T47D (cell line): ENCODE data around the gene TMEM126A.
"Not testable (repeated sequence)": the region's sequence is repeated elsewhere in the genome, so short reads cannot be mapped to it uniquely, and the experiment has no call there.

ENCODE experiments used
- DNase-seq, 2 experiments: peaks; one replicate each; pipeline versions ENCODE4 v3.0.0 to v3.0.0-alpha.2; 2011 to 2012; ENCODE audit warnings: low read depth in 1 of 2, low spot score in 1 of 2
- JUND ChIP-seq: IDR thresholded peaks from 2 replicates; pipeline ENCODE4 v1.6.1; 2012; ENCODE audit warnings: low read depth
- in situ Hi-C: cut with HindIII; loops from 2 replicates; pipeline ENCODE4 v1.10.0; 2016; ENCODE audit warnings: low sequenced_read_pairs, low pct_unique_long_range_greater_than_20kb

Gene TMEM126A

DNA sequence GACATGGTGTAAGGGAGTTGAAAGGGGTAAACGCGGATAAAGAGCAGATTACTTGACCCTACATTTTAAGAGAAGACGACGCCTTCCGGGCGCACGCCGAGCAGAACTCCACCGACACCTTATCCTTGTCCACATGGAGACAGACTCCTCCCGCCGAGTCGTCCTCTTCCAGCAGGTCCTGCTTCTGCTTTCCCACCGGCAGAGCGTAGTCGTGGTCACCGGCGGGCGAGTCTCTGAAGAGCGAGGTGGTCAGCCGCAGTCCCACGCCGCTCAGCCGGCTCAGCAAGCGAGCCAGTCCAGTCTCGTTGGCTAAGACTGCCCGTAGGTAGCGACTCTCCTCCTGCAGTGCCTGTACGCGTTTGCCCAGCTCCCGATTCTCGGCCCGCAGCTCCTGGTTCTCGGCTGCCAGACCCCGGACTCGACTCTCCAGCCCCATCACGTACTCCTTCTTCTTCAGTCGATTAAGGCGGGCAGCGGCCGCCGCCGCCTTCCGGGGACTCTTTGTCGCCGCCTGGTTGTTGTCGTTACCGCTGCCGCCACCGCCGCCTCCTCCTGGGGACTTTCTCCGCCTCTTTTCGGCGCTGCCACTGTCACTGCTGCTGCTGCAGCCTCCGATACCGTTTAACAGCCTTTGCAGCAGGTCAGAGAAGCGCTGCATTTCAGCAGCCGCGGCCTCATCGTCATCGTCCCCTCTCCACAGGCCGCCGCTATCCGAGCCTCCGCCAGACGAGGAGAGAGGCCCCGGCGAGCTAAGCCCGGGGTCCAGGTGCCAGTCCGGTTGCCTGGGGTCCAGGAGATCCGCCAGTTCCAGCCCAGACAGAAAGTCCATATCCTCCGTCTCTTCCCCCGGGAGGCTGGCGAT, 16.2 kb downstream of the TMEM126A start:
- TF ChIP-seq JUND, result no peak
- DNase-seq, result peak; percentile 81 to 84
- in situ Hi-C loops, result no loop called here

DNA sequence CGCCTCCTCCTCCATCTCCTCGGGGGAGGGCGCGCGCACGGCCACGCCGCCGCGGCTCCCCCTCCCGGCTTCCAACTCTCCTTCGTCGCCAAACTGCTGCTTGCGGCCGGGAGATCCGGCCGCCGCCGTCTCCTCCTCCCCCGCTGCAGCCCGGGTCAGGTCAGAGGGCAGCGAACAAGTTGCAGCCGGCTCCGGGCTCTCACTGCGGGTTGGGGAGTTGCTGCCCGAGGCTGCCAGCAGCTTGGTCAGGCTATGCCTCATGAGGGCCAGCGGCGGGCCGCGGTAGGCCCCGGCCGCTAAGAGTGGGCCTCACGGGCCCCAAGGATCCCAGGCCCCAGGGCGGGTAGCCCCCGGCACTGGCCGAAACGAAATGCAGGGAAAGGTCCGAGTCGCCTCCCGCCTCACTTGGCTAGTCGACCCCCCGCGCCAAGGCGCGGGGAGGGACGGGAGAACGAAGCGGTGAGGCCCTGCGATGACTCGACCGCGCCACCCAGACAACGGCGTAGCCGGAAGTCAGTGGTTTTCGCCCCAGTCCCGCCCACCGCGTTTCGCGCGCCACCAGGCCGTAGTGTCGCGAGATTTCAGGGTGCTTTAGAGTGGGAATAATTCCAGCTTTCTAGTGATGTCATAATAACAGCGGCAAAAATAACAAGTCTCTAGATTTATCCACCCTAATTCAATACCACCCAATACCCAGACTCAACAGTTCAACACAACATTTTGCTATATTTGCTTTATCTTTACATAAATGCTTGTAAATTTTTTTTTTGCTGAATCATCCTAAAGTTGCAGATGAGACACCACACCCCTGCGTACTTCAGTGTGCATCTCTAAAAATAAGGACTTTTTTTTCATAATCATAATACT, 17.1 kb downstream of the TMEM126A start, which contains the start of gene CREBZF:
TSS of gene CREBZF (minus strand) at position 515 of the 867 bp plus-strand sequence. CDS start at position 261, 254 bp downstream.
- no peak for TF ChIP-seq JUND
- DNase-seq, result peak; percentile 95 to 97
- in situ Hi-C loops, result no loop called here

DNA sequence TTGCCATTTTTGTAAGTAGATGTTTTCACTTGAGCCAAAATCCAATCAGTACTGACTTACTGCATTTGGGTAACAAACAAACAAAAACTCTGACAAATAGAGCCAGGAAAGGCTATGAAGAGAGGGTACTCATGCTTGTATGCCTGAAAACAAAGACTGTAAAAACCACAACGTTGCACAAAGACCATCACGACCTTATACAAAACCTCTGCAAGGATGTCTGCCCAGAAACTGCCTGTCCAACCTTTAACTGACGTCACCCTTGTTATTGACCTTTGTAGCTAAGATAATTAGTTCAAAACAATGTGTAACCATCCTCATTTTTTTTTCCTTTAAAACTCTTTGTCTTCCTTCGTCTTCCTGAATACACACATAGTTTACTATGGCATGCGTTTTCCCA, 18.0 kb downstream of the TMEM126A start:
- in situ Hi-C loops, result no loop called here
- DNase-seq, result no peak

DNA sequence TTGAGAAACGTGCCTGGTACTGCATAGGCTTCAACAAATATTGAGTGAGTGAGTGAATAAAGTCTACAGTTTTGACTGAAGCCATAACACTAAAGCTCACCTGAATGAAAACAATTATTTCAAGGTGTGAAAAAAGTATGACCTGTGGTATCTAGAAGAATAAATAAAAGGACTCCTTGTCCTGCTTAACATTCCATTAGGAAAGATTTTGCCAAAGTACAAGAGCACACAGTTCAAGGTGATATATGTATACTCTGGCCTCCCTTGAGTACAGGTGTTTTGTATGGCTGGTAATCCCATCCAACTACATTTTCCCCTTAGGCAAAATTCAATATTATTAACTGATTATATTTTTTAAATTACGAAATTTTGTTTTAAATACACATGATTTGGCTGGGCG, 18.9 kb downstream of the TMEM126A start:
- in situ Hi-C loops, result no loop called here

More for the DNA sequence above, 18.0 kb downstream of the TMEM126A start:
- TF ChIP-seq JUND, result no peak

DNA sequence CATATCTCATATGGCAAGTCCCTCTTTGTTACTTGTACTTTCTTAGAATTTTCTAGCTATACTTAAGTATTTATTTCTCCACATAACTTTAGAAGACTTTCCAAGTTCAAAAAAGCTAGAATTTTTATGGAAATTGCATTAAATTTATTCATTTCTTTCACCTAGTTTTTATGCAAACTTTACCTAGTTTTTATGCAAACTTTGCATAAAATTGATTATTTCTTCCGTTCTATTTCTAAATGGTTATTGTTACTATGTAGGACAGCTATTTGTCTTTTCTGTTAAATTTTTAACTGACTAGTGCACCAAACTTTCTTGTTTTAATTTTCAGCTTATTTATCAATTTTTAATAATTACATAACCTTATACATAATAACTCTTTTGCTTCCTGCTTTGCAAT, 20.4 kb downstream of the TMEM126A start:
- DNase-seq, result no peak
- in situ Hi-C loops, result no loop called here
- TF ChIP-seq JUND, result no peak

More for the DNA sequence above, 18.9 kb downstream of the TMEM126A start:
- no peak for DNase-seq
- no peak for TF ChIP-seq JUND

DNA sequence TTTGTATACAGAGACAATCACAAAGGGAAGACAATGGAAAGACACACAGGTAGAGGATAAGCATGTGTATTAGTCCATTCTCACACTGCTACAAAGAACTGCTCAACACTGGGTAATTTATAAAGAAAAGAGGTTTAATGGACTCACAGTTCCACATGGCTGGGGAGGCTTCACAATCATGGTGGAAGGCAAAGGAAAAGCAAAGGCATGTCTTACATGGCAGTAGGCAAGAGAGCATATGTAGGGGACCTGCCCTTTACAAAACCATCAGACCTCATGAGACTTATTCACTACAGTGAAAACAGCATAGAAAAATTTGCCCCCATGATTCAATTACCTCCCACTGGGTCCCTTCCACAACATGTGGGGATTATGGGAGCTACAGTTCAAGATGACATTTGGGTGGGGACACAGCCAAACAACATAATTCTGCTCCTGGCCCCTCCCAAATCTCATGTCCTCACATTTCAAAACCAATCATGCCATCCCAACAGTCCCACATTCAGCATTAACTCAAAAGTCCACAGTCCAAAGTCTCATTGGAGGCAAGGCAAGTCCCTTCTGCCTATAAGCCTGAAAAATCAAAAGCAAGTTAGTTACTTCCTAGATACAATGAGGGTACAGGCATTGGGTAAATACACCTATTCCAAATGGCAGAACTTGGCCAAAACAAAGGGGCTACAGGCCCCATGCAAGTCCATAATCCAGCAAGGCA, 23.3 kb downstream of the TMEM126A start:
- DNase-seq, result not testable (repeated sequence)

DNA sequence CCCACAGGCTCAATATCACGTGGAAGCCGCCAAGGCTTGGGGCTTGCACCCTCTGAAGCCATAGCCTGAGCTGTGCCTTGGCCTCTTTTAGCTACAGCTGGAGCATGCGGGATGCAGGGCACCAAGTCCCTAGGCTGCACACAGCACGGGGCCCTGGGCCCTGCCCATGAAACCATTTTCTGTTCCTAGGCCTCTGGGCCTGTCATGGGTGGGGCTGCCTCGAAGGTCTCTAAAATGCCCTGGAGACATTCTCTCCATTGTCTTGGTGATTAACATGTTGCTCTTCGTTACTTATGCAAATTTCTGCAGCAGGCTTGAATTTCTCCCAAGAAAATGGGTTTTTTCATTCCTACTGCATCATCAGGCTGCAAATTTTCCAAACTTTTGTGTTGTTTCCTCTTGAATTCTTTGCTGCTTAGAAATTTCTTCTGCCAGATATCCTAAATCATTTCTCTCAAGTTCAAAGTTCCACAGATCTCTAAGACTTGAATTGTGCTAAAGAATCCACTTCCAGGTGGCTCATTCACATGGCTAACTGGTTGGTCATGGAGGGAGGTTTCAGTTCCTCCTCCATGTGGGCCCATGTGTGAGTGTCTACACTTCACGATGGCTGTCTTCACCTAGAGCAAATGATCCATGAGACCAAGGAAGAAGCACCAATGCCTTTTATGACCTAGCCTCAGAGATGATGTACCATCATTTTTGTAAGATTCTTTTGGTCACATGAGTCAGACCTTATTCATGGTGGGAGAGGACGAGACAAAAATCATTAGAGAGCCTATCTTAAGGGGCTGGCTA, 24.5 kb downstream of the TMEM126A start:
- DNase-seq, result no peak
- in situ Hi-C loops, result no loop called here
- TF ChIP-seq JUND, result no peak

More for the DNA sequence above, 23.3 kb downstream of the TMEM126A start:
- in situ Hi-C loops, result not testable (repeated sequence)

DNA sequence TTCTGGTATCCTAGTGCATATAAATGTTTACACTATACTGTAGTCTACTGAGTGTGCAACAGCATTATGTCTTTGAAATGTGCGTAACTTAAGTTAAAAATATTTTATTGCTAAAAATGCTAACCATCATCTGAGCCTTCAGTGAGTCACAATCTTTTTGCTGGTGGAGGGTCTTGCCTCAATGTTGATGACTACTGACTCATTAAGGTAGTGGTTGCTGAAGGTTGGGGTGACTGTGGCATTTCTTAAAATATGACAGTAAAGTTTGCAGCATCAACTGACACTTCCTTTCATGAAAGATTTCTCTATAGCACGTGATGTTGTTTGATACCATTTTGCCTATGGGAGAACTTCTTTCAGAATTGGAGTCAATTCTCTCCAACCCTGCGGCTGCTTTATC, 25.6 kb downstream of the TMEM126A start:
- in situ Hi-C loops, result no loop called here
- no peak for TF ChIP-seq JUND
- no peak for DNase-seq

DNA sequence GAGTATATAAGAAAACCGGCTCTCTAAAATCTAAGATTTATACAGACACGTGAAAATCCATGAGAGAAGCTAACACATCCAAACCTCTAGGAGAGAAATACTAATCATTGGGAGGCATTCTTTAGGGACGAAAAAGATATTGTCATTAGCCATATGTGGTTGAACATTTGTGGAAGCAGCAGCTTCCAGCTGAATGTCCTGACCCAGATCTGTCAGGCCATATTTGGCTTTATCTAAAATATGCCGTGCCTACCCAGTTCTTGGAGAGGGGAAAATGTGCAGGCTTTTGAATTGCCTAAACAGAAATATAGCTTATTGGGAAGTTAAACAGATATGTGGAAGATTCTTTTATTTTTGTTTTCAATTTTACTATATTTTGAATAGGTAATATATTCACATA, 31.8 kb downstream of the TMEM126A start:
- in situ Hi-C loops, result no loop called here
- TF ChIP-seq JUND, result no peak
- no peak for DNase-seq

DNA sequence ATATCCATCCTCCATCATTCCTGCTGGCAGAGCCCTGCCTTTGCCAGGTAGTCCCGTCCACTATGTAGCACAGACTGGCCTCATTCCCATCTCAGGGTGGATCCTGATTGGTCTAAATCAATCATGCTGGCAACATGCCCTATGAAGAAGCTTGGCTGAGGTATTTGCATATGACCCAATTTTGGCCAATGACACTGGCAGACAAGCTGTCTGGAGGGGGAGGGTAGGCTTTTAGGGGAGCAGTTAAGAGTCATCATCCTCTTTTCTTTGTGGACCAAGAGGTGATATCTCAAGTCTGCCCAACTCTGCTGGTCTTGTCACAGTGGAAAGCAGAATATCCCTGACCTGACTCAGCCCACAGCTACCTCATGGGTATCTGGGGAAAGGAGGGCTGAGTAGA, 33.1 kb downstream of the TMEM126A start:
- DNase-seq, result peak in 1 of 2 experiments; percentile 36
- in situ Hi-C loops, result no loop called here

DNA sequence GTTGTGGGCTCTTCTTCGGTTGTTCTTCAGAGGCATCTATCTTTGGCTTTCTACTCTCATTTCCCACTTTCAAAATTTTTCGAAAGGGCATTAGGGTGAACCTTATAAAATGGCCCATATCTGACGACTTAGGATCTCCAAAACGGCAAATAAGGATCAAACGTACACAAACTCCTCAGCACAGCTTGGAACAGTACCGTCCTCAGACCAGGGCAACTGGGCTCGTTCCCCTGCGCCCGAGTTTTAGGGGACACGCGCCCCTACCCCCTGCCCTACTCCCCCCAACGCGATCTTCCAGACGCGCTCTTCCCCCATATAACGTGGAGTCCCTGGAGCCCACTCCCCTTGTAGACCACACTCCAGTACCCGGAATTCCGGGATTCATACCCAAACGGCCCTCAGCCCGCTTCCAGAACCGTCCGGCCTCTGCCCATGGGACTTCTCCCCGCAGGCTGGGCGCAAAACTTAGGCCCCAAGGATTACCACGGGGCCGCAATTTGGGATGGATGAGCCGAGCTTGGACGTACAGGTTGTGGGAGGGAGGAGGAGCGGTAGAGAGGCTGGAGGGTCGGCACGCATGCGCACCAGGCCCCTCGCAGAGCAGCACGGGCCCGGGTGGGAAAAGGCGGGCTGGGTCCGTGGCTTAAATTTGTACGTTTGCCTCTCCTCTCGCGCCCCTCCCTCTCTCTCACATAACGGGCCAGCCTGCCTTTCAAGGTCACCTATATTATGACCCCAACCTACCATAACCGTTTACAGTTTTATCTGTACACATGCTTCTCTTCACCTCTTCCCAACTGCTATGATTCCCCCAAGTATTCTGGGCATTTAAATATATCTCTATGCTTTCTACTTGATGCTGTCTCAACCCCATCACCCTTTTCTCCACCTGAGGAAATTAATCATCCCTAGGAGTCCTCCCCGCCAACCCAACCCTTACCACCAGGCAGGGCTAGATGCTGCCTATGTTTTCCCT, 34.9 kb downstream of the TMEM126A start:
- no peak for TF ChIP-seq JUND
- in situ Hi-C loops, result no loop called here
- no peak for DNase-seq

More for the DNA sequence above, 33.1 kb downstream of the TMEM126A start:
- TF ChIP-seq JUND, result no peak
